OCI-LY7 (cell line): ENCODE measurements around the gene GIPC2. TPM values are rescaled to one million over a fixed set of nuclear protein-coding genes. Genes with fewer than 3 reads are reported as not detected.

Experiments used
- BruUV-seq: library from RNA; stranded (reverse); fragments of 400-500 nt; replicated peaks from 2 replicates; lab custom pipeline; 2021; lab: Mats Ljungman, UMichigan
- CTCF ChIA-PET: fragments of 300-600 bp; sonication (Branson Sonifier 250); formaldehyde crosslinking; loops from one replicate; lab custom pipeline; 2022; ENCODE audit warnings: antibody characterized with exemption; ENCODE audit not compliant: unreplicated experiment; lab: Charles Lee
- POLR2A ChIA-PET: fragments of 300-600 bp; sonication (Branson Sonifier 250); formaldehyde crosslinking; loops from one replicate; lab custom pipeline; 2022; ENCODE audit warnings: antibody characterized with exemption; lab: Charles Lee
- DNase-seq: peaks from one replicate; pipeline ENCODE4 v3.0.0-alpha.2; 2015; ENCODE audit warnings: low spot score
- H2AFZ ChIP-seq: fragments of 200-600 bp; sonication (generic), shearing (Covaris generic); 2 replicates; pipeline ENCODE4 v1.6.1; 2014; ENCODE audit warnings: mild to moderate bottlenecking, antibody characterized with exemption, low read length, moderate library complexity
- H3K27ac ChIP-seq: fragments of 200-600 bp; sonication (generic); 2 replicates; pipeline ENCODE4 v1.5.1; 2014; ENCODE audit warnings: mixed run types, low read depth, mild to moderate bottlenecking, moderate library complexity, low read length, inconsistent platforms; ENCODE audit not compliant: poor library complexity, severe bottlenecking
- H3K36me3 ChIP-seq: fragments of 200-600 bp; sonication (generic); 2 replicates; pipeline ENCODE4 v1.6.1; 2014; ENCODE audit warnings: mild to moderate bottlenecking, antibody characterized with exemption, low read length, moderate library complexity, mixed read lengths; ENCODE audit not compliant: insufficient read depth
- H3K4me1 ChIP-seq: fragments of 200-600 bp; sonication (generic); 2 replicates; pipeline ENCODE4 v1.5.1; 2014; ENCODE audit warnings: mild to moderate bottlenecking, low read length; ENCODE audit not compliant: insufficient read depth, poor library complexity, severe bottlenecking
- H3K4me2 ChIP-seq: fragments of 200-600 bp; sonication (generic); 2 replicates; pipeline ENCODE4 v1.6.1; 2014; ENCODE audit warnings: mild to moderate bottlenecking, low read length
- H3K4me3 ChIP-seq: fragments of 200-600 bp; sonication (generic); 2 replicates; pipeline ENCODE4 v1.5.1; 2014; ENCODE audit warnings: mild to moderate bottlenecking, low read depth, low read length; ENCODE audit not compliant: poor library complexity, severe bottlenecking
- H3K79me2 ChIP-seq: fragments of 200-600 bp; sonication (generic); 2 replicates; pipeline ENCODE4 v1.6.1; 2016; ENCODE audit warnings: low read depth, mild to moderate bottlenecking, low read length, moderate library complexity, mixed read lengths; ENCODE audit not compliant: insufficient read depth
- H3K9me2 ChIP-seq: fragments of 200-600 bp; sonication (generic); 2 replicates; pipeline ENCODE4 v1.6.1; 2016; ENCODE audit warnings: mild to moderate bottlenecking, low read length, mixed read lengths; ENCODE audit not compliant: insufficient read depth
- H3K9me3 ChIP-seq: fragments of 200-600 bp; sonication (generic); 2 replicates; pipeline ENCODE4 v1.6.1; 2014; ENCODE audit warnings: mild to moderate bottlenecking, mixed run types, low read length, mixed read lengths
- H4K20me1 ChIP-seq: fragments of 200-600 bp; sonication (generic); 2 replicates; pipeline ENCODE4 v1.6.1; 2014; ENCODE audit warnings: mild to moderate bottlenecking, antibody characterized with exemption, low read length, moderate library complexity, mixed read lengths; ENCODE audit not compliant: insufficient read depth
- EZH2phosphoT487 ChIP-seq: fragments of 200-600 bp; sonication (generic); IDR thresholded peaks from 2 replicates; pipeline ENCODE4 v1.6.1; 2018; ENCODE audit warnings: low read depth, borderline replicate concordance, mild to moderate bottlenecking, mixed run types, antibody characterized with exemption, low read length, moderate library complexity, mixed read lengths
- intact Hi-C: fragments of 100-400 bp; cut with micrococcal nuclease; formaldehyde crosslinking; loops from one replicate; pipeline ENCODE4 v1.10.0; 2022; ENCODE audit not compliant: unreplicated experiment
- total RNA-seq, 2 experiments: library from RNA; depleted of rRNA in 1 of 2; stranded (reverse); fragments of >200 nt in 1 of 2; shearing (Covaris generic) in 1 of 2; gene quantifications; 2 replicates each; pipeline ENCODE4 v1.2.3, GENCODE V29; 2014 to 2022
- TF ChIP-seq, protein P1 (sequence below): fragments of 200-600 bp; sonication (generic); conservative IDR thresholded peaks from 2 replicates; pipeline ENCODE4 v1.5.1; 2014; ENCODE audit warnings: mild to moderate bottlenecking, antibody characterized with exemption, low read length, moderate library complexity, mixed read lengths

Gene GIPC2
- total RNA-seq, 2 experiments from 2014 or later, result not detected

GRCh38 chr1:78071696-78072095 is 25.9 kb downstream of the GIPC2 start:
- Histone ChIP-seq H3K4me3 (no peak overlapping the region), H3K9me3 (no peaks in the 10 kb centered on the region), H3K9me2 (no peaks in the 10 kb centered on the region), H3K36me3 (no peaks in the 10 kb centered on the region), H3K79me2 (no peaks in the 10 kb centered on the region), H3K4me1 (no peaks in the 10 kb centered on the region), H4K20me1 (no peaks in the 10 kb centered on the region), H3K4me2 (no peak overlapping the region), H3K27ac (no peak overlapping the region), H2AFZ (no peak overlapping the region)
- no peak for DNase-seq
- BruUV-seq, result no TSS peak
- ChIA-PET POLR2A (no interaction called here), CTCF (no interaction called here)
- TF ChIP-seq, protein P1, sequence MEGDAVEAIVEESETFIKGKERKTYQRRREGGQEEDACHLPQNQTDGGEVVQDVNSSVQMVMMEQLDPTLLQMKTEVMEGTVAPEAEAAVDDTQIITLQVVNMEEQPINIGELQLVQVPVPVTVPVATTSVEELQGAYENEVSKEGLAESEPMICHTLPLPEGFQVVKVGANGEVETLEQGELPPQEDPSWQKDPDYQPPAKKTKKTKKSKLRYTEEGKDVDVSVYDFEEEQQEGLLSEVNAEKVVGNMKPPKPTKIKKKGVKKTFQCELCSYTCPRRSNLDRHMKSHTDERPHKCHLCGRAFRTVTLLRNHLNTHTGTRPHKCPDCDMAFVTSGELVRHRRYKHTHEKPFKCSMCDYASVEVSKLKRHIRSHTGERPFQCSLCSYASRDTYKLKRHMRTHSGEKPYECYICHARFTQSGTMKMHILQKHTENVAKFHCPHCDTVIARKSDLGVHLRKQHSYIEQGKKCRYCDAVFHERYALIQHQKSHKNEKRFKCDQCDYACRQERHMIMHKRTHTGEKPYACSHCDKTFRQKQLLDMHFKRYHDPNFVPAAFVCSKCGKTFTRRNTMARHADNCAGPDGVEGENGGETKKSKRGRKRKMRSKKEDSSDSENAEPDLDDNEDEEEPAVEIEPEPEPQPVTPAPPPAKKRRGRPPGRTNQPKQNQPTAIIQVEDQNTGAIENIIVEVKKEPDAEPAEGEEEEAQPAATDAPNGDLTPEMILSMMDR, result no peak
- TF ChIP-seq EZH2phosphoT487, result no peak
- intact Hi-C loops, result no loop called here

DNA sequence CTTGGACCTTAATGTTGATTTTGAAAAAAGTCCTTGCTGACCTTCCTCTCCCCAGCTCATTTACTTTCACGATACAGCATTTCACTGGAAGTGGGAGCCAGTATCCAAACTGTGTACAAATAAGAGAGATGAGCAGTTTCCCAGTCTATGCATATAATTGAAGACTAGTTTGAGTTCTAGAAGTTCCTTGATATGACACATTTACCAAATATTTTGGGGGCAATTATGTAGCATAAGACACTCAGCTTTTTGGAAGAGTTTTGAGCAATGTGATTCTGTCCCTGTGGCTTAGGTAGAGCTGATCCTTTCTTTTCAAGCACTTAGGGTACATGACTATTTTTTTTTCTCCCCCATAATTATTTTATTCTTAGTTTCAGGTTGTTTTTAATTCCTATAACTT is 26.4 kb downstream of the GIPC2 start:
- intact Hi-C loops, result no loop called here
- CTCF ChIA-PET, result no interaction called here
- Histone ChIP-seq H3K9me3 (no peaks in the 10 kb centered on the region), H4K20me1 (no peaks in the 10 kb centered on the region), H3K27ac (no peak overlapping the region), H3K9me2 (no peaks in the 10 kb centered on the region), H2AFZ (no peak overlapping the region), H3K4me2 (no peak overlapping the region), H3K36me3 (no peaks in the 10 kb centered on the region), H3K4me3 (no peak overlapping the region), H3K79me2 (no peaks in the 10 kb centered on the region), H3K4me1 (no peaks in the 10 kb centered on the region)
- DNase-seq, result no peak
- BruUV-seq, result no TSS peak
- TF ChIP-seq, protein P1, result no peak
- no peak for TF ChIP-seq EZH2phosphoT487
- POLR2A ChIA-PET, result no interaction called here

DNA sequence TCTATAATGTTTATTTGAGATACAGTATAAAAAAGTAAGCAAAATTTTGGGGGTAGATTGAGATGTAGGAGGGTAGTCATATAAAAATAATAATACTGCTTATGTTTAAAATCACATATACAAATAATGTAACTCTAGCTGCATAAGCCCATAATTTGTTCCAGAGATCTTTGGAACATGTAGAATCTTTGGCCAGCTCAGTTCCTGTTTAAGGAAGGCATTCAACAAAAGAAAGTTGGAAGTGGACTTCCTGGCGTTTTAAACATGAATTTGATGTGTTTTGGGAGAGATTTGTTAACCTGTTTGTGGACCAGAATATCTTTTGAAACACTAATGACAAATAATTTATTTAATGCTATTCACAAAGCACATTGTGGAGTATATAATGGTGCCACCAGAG is 27.7 kb downstream of the GIPC2 start:
- no peaks in the 10 kb centered on the region for H3K79me2 ChIP-seq
- H3K27ac ChIP-seq, result no peak overlapping the region
- no peak overlapping the region for H2AFZ ChIP-seq
- no peaks in the 10 kb centered on the region for H4K20me1 ChIP-seq
- H3K4me3 ChIP-seq, result no peak overlapping the region
- no peak for DNase-seq
- BruUV-seq, result no TSS peak
- H3K9me3 ChIP-seq, result no peaks in the 10 kb centered on the region
- no peaks in the 10 kb centered on the region for H3K36me3 ChIP-seq
- no peaks in the 10 kb centered on the region for H3K4me1 ChIP-seq
- ChIA-PET POLR2A (no interaction called here), CTCF (no interaction called here)
- no peaks in the 10 kb centered on the region for H3K9me2 ChIP-seq
- no peak overlapping the region for H3K4me2 ChIP-seq
- TF ChIP-seq, protein P1, result no peak
- TF ChIP-seq EZH2phosphoT487, result no peak
- intact Hi-C loops, result no loop called here
